Measurements from ENCODE around the gene TH.
"Not testable (repeated sequence)": the region's sequence is repeated elsewhere in the genome, so short reads cannot be mapped to it uniquely, and the experiment has no call there.

Gene TH

DNA sequence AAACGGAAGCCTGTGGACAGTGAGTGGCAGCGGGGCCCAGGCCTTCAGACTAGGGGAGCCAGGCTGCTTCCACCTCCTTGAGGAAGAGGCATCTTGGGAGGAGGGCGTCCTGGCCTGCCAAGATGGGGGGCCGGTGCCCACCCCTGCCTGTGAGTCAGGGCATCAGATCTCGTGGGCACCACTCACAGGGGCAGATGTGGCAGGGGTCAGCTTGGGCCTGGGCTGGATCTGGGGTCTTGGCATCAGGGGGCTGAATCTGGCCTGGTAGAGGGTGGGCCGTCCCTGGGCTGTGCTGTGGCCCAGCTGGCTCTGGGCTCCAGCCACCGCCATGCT, 24.1 kb upstream of the TH start:
- no peak for DNase-seq (ENCODE audit: low read depth)

DNA sequence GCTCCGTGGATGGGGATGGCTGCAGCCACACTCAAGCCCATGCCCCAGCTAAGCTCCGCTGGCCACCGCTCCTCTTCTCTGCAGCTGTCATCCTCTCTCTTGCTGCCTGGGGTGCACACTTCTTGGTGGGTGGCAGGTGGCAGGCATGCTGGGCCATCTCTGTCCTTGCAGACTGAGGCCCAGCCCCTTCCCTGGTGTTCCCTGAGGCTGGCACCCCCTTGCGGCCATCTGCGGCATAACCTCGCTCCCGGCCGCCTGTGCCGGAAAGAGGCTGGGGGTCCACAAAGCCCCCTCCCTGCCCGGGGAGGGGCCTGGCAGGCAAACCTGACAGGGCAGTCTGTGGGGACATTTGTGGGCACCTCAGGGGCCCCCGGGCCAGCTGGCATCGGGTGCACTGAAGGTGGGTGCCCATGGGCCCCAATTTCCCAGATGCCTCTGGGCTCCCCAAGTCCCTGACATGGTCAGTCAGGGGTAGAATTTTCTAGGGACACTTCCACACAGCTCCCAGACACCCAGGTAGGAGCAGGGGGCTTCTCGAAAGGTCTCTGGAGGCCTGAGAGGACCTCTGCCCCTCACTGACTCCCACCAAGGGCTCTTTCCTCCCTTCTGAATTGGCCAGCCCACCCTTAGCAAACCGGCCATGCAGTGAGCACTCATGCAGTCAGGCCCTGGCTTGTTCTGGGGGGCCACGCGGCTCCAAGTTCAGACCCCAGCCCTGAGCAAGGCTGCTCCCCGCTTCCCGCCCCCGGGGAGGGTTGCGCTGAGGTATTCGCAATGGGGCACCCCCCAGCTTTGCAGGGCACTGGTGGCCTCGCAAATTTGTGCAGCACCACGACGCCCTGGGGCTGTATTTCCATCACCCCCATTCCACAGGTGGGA, 23.5 kb upstream of the TH start:
- peak; percentile 32 for DNase-seq (ENCODE audit: low read depth)

DNA sequence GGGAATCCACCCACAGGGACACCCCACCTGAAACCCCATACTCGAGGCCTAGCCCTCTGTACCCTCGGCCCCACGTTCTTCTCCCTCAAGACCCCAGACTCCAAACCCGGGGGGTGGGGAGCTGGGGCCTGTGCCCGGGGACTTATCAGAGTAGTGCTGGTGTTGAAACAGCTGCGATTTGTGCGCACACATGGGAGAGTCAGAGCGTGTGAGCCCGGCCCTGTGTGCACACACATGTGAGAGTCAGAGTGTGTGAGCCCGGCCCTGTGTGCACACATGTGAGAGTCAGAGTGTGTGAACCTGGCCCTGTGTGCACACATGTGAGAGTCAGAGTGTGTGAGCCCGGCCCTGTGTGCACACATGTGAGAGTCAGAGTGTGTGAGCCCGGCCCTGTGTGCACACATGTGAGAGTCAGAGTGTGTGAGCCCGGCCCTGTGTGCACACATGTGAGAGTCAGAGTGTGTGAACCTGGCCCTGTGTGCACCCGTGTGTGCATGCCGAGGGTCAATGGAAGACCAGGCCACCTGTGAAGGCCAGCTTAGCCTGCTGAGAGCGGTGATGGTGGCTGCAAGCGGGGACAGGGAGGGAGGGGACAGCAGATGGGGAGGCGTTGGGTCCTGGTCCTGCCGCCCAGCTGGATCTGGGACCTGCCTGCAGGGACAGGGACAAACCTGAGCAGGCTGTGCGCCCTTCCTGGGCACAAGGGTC, 22.4 kb upstream of the TH start:
- not testable (repeated sequence) for DNase-seq (ENCODE audit: low read depth)

DNA sequence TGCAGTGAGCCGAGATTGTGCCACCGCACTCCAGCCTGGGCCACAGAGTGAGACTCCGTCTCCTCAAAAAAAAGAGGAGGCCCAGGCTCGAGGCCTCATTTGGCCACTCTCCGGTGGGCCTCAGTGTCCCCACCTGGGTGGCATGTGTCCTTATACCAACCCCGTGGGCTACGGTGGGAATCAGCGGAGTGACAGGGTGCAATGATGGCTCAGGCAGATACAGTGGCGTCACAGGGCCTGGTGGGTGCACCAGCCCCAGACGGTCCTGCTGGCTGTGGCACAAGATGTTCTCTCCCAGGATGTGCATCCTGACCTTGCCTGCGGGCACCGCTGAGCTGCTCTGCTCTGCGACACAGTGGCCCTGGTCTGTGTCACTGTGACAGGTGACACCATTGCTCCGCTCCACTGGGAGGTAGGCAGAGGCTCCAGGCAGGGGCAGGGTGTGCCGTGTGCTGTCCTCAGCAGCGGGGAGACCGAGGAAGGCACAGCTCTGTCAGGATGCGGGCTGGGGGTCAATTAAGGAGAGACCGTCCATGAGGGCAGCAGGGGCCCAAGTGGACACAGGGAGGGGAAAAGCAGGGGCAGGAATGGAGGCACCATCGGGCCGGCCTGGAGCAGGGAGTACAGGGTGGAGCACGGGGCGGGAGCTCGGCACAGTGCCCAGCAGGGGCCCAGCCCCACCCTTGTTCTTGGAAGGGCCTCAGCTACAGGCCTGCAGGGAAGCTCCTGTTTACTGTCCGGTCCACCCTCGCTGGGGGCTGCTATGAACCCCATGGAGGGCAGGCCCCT, 21.7 kb upstream of the TH start:
- no peak for DNase-seq (ENCODE audit: low read depth)

DNA sequence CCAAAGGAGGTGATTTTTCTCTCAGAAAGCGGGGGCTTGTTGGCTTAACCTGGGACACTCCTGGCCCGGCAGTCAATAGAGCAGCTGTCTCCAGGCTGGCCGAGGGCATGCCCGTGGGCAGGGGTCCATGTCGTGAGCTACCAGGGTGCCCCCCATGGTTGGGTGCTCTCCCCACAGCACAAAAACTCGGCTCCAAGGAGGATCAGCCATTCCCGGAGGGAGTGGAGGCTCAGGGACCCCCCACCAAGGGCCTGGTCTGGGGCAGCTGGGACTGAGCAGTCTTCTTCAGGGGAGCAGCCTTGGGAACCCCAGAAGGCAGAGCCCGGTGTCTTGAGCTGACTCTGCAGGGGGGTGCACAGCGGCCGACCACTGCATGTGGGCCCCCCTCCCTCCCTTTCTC, 20.8 kb upstream of the TH start:
- no peak for DNase-seq (ENCODE audit: low read depth)

DNA sequence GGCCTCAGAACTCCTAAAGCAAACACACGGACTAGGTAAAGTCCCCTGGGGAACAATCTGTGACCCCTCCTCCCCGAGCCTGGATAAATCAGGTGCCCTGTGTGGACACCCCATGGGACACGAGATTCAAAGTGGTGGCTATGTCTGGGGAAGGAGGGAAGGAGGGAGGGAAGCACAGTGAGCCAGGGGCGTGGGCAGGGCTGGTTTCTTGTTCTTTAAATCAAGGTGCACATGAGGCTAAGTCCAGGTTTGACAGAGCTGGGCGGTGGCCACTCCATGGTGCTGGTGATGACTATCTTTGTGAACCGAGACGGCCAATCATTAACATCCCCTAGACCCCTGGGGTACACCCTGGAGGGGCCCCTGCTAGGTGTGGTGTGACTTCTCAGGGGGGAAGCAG, 20.3 kb upstream of the TH start:
- DNase-seq (ENCODE audit: low read depth), result no peak

DNA sequence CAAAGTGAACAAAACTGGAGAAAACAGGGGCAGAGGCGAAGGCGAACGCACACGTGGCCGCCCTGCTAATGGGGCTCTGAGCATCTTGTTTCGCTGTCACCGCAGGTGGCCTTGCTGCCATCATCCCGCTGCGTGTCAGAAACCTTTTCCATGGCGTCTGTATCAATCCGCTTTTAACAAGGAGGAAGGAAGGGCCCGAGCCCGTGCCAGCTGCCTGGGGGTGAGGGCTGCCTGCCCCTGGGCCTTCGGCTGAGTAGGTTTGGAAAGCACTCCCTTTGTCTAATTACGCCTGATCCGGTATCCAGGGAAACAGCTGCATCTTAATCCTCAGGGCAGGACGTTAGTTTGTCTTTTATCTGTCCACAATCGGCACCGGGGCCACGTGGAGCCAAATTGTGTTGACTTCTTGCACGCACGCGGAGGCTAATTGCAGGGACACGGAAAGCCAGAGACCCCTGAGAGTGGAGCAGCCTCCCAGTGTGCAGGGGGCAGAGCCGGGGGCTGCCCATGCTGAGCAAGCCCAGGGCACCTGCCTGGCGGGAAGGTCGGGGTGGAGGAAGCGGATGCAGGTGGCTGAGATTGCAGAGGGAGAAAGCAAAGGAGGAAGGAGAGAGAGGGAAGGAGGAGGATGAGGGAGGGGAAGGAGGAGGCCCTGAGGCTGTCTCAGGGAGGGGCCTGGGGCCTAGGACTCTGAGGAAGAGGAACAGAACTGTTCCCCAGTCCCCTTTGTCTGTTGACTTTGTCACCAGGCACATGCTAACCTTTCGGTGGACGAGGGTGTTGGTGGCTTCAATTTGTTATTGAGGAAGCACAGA, 19.2 kb upstream of the TH start:
- DNase-seq (ENCODE audit: low read depth), result no peak

DNA sequence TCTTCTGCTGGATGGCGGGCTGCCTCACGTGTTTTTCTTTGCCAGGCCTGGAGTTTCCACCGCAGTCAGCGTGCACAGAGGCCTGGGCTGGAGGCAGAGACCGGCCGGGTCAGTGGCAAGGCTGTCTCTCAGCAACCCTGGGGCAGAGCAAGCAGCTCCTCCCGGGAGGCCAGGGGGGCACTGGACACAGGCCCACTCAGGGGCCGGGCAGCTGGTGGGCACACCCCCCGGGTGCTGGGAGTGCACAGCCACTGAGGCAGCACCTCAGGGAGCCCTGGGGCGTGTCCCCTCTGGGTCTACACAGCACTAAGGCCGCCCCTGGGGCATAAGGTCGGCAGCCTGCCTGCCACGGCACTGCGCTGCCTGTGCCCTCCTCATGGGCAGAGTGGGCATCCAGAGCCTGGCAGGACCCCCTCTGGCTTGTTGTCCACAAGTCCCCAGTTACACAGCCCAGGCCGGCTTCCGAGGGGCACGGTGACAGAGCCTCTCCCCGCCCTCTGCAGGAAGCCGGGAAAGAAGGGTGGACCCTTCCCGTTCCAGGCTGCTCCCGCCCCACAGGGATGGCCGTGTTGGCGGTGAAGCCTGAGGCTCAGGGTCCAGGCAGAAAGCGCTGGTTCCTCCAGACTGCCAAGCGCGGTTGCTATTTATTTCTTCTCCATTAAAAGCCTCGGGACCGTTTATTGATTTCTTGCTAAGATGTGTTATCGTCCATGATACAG, 18.5 kb upstream of the TH start:
- no peak for DNase-seq (ENCODE audit: low read depth)

DNA sequence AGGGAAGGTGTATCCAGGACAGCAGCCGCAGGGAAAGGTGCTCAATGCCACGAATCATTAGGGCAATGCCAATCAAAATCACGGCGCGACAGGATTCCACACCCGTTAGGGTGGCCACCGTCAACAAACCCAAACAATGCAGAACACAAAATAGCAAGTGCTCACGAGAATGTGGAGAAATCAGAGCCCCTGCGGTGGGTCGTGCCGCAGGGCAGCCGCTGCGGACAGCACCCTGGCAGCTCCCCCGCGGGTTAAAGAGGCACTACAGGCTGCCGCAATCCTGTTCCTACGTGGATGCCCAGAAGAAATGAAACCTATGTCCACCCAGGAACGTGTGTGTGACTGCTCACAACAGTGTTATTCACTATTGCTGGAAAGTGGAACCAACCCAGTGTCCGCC, 17.1 kb upstream of the TH start:
- DNase-seq (ENCODE audit: low read depth), result no peak

DNA sequence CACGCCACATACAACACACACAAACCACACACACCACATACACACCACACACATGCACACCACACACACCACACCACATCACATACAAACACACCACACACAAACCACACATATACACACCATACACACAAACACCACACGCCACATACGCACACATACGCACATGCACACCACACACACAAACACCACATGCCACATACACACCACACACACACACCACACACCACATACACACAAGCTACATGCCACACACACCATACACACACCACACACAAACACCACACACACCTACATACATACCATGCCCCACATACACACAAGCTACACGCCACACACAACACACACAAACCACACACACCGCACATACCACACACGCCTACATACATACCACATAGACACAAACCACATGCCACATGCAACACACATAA, 15.7 kb upstream of the TH start:
- DNase-seq (ENCODE audit: low read depth), result no peak

DNA sequence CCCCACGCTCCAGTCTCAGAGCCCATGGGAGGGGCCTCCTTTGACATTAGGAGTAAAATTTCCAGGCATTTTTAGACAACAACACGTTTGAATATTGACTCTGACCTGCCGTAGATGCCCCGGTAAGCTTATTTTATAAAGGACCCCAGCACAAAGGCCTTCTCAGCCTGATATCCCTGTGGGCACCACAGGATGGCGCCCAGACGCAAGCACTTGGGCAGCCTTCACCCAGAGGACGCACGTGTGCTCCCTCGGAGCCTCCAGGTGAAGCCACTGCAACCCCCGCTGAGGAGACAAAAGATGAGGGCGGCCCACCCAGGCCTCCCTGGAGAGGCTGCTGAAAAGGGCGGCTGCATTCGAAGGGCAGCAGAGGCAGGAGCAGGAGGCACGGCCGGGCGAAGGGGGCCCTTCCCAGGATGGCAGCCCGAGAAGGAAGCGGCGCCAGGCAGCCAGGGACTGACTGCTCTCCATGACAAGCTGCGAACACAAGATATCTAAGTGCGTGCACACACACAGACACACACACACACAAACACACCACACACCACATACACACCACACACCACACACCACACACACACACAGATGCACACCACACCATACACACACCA, 15.2 kb upstream of the TH start:
- DNase-seq (ENCODE audit: low read depth), result peak; percentile 11

DNA sequence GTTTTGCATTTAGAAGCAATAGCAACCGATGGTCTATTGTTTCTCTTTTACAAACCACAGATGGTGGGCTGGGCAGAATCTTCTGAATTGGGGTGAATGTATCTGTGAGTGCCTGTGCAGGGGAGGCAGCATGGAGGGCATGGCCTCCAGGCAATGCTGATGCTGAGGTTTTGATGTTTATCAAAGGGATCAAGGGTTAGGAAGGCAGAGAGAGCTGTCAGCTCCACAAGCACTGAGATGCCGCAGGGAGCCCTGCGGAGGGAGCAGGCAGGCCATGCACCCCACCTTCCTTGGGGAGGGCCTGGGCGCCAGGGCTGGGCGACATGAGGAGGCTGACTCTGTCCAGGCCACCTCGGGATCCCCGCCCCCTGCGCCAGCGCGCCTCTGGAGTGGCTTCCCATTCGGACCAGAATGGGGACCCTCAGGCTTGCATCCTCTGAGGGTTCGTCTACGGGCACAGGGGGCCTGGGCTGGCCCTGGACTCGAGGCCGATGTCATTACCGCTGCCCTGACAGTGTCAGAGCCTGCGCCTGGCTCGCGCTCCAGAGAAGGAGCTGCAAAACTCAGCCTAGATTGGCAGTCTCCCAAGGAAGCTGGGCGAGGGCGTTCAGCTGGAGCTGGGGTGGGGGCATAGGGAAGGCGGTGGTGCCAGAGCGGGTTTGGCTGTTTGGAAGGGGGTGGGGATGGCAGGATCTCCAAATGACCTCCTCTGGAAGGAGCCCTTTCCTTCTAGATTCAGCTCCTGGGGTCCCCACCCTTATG, 13.9 kb upstream of the TH start:
- DNase-seq (ENCODE audit: low read depth), result no peak

DNA sequence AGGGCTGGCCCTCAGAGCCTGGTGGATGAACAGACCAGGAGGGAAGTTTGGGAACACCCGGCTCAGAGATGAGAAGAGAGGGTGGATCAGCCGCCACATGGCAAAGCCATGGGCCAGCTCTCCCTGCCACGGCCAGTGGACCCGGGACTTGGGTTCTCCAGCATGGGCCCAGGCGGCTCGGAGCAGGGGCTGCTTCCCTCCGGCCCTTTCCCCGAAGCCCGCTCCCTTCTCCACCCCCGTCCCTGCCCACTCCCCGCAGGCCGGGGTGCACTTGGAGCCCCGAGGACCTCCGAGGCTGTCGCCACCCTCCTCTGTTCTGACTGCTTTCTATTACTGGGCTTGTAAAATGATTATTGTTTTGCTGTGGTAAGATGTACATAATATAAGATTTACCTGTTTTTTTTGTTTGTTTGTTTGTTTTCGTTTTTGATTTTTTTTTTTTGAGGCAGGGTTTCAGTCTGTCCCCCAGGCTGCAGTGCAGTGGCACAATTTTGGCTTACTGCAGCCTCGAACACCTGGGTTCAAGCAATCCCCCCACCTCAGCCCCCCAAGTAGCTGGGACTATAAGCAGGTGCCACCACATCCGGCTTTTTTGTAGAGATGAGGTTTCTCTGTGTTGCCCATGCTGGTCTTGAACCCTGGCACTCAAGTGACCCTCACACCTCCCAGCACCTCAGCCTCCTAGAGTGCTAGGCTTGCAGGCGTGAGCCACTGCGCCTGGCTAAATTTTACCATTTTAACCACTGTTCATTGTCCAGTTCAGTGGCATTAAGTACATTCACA, 11.3 kb upstream of the TH start:
- DNase-seq (ENCODE audit: low read depth), result no peak

DNA sequence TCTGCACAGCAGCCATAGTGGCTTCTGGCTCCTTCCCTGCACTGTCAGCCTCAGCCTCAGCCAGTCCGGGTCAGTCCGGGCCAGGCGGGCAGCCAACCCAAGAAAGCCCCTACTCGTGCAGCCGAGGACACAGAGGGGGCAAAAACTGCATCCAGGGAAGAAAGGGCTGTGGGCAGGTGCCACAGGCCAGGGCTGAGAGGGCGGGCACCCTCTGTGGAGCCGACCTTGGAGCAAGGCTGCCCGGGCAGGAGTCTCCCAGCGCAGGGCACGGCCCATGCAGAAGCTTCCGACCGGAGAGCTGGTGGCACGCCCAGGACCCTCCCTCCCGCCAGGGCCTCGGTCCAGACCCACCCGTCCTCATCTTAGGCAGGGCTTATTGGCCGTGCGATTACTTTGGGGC, 10.5 kb upstream of the TH start:
- no peak for DNase-seq (ENCODE audit: low read depth)

DNA sequence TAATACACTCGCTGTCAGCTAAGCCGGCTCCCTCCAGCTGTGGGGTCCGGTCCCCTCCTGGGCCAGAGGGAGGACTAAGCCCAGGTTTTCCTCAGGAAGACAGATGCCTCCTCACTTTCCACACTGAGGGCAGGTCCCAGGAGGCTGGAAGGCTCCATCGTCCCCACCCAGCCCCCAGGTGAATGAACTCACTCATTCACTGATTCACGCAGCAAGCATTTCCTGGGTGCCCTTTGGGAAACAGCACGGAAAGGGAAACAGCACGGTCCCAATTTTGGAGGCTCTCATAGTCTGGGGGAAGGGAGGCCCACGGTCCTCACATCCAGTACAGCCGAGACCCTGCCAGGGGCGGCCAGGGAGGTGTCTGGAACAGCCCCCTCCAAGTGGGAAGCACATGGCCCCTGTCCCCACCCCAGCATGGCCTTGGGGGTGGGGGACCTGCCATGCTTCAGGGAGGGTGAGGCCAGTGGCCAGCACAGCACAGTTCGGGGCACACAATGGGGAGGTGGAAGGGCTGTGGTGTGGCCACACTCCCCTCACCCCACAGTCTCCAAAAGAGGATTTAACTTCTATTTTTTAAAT, 9.3 kb upstream of the TH start:
- DNase-seq (ENCODE audit: low read depth), result no peak

DNA sequence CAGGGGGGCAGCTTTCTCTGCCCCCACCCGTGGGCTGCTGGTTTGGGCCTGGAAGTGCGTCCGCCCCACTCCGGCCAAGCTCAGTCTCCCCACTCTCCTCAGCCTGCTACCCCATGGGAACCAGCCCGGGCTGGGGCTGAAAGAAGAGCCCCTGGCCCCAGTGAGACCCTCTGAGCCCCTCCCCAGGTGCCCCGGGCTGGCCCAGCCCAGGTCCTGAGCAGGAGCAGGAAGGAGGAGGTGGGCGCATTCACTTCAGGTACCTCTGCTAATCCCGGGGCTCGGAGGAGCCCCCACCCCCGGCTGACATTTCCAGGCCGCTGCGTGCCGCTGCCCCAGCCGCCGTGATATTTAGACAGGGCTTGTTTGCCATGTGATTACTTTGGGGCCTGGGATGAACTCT, 8.7 kb upstream of the TH start:
- no peak for DNase-seq (ENCODE audit: low read depth)

DNA sequence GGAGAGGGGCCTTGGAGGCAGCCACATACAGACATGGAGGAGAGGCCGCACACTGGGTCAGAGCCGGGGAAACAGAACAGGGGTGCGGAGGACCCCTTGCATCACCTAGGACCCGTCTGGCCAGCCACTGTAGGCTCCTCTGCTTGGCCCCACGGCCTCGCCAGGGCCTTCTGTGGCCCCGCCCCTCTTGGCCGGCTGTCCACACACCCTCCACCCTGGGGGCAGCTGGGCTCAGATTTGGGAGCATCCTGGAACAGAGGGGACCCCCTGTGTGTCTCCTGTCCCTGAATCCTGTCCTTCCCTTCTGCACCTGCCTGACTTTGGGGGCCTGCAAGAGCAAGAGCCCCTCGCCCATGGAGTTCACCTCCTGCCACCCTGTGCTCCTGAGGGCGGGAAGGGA, 7.9 kb upstream of the TH start:
- no peak for DNase-seq (ENCODE audit: low read depth)

DNA sequence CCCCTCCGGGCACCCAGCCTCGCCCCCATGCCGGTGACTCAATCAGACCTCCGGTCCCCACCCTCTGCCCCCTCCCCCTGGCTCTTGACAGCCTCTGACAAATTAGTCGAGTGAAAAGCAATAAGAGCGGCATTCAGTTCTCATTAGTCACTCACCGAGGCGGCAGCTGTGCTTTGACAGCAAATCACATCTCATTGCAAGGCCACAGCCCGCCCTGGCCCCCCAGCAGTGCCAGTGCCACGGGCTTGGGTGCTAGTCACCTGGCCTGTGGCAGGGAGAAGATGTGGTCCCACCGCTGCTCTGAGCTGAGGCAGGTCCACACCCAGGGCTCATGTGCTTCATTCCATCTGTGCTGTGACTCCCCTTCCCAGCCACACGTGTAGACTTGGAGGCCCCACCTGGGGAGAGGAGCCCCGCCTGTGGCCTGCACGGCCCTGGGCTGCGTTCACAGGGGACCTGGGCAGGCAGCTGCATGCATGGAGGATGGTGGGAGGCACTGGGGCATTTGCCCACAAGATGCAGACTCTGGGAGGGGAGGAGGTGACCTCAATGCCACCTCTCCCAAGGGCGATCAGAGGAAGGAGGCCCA, 7.4 kb upstream of the TH start:
- DNase-seq (ENCODE audit: low read depth), result no peak
